Peyer's patch (tissue), 4 donors: ENCODE measurements around the gene SKA1.

Experiments
- POLR2A ChIP-seq, 2 donors: fragments of 450-650 bp; IDR thresholded peaks; one replicate each; pipeline ENCODE4 v1.5.1; 2017; ENCODE audit warnings: antibody characterized with exemption in 2 of 2, mild to moderate bottlenecking in 2 of 2, moderate library complexity in 2 of 2
- TF ChIP-seq, protein P1 (sequence below), 6 experiments: fragments of 450-650 bp in 4 of 6; fragments of 200-600 bp in 2 of 6; sonication (generic) in 1 of 6; IDR thresholded peaks; one replicate each; pipeline ENCODE4 v1.5.1; 2017 to 2019; ENCODE audit warnings: antibody characterized with exemption in 6 of 6, mild to moderate bottlenecking in 3 of 6, moderate library complexity in 1 of 6

DNA sequence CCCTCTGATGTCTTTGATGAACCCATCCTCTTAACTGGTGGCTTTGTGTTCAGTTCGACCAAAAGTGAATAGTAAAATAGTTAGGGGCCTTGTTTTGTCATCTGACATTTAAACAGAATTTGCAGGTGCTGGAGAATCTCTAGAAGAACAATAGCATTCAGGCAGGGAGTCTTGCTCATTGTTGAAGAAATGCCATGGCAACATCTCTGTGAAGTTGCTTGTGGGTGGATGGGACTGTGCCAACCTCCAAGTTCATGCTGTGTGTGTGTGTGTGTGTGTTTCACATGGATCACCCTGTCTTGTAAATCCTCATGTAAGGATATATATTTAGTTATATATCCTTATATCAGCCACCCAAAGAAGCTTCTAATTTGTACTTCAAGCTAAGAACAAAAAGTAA, 66.7 kb downstream of the SKA1 start:
- TF ChIP-seq, protein P1, sequence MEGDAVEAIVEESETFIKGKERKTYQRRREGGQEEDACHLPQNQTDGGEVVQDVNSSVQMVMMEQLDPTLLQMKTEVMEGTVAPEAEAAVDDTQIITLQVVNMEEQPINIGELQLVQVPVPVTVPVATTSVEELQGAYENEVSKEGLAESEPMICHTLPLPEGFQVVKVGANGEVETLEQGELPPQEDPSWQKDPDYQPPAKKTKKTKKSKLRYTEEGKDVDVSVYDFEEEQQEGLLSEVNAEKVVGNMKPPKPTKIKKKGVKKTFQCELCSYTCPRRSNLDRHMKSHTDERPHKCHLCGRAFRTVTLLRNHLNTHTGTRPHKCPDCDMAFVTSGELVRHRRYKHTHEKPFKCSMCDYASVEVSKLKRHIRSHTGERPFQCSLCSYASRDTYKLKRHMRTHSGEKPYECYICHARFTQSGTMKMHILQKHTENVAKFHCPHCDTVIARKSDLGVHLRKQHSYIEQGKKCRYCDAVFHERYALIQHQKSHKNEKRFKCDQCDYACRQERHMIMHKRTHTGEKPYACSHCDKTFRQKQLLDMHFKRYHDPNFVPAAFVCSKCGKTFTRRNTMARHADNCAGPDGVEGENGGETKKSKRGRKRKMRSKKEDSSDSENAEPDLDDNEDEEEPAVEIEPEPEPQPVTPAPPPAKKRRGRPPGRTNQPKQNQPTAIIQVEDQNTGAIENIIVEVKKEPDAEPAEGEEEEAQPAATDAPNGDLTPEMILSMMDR (IDR thresholded peaks at IDR 0.05) = no peak
- TF ChIP-seq POLR2A (IDR thresholded peaks at IDR 0.05) = no peak
